Skeletal muscle satellite cell (primary cell): ENCODE results near the gene RCN2.

Source experiments
- H3K27me3 ChIP-seq: 2 replicates; pipeline ENCODE4 v1.7.0; 2013; ENCODE audit warnings: low read length; ENCODE audit not compliant: control insufficient read depth, insufficient read depth
- H3K36me3 ChIP-seq: 2 replicates; pipeline ENCODE4 v1.7.0; 2013; ENCODE audit warnings: mild to moderate bottlenecking, control low read depth, low read length; ENCODE audit not compliant: insufficient read depth
- H3K4me1 ChIP-seq: 2 replicates; pipeline ENCODE4 v1.7.0; 2013; ENCODE audit warnings: low read length; ENCODE audit not compliant: control insufficient read depth, insufficient read depth
- H3K4me2 ChIP-seq: 2 replicates; pipeline ENCODE4 v1.7.0; 2013; ENCODE audit warnings: mild to moderate bottlenecking, low read length
- H3K4me3 ChIP-seq: 2 replicates; pipeline ENCODE4 v1.7.0; 2013; ENCODE audit warnings: low read length
- H3K9ac ChIP-seq: 2 replicates; pipeline ENCODE4 v1.7.0; 2013; ENCODE audit warnings: mild to moderate bottlenecking, low read depth, low read length, moderate library complexity
- H3K9me3 ChIP-seq: replicated peaks from 2 replicates; pipeline ENCODE4 v1.7.0; 2013; ENCODE audit warnings: mild to moderate bottlenecking, control low read depth, low read length

The RCN2 gene

GRCh38 chr15:76938752-76939151, 7.2 kb downstream of the RCN2 start:
- Histone ChIP-seq H3K4me3 (no peak overlapping the region), H3K36me3 (peaks cover 11% of the 10 kb centered on the region)

DNA sequence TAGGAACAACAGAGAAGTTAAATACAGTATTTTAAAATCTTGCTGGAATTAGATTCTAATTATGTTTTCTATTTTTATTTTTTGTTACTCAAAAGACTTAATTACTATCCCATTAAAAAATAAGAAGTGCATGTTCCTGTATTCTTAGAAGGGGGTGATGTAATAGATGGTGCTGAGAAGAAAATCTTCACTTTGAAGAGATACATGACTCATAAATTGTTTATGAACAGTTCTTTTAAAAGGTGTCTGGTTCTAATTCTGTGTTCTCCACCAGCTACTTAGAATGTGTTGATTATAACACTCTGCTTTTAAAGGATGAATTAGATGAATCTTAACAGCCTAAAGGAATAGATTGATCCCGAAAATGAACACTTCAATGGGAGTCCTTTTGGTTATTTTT, 8.2 kb downstream of the RCN2 start:
- Histone ChIP-seq H3K4me1 (no peaks in the 10 kb centered on the region), H3K36me3 (peaks cover 17% of the 10 kb centered on the region), H3K27me3 (no peaks in the 10 kb centered on the region), H3K4me2 (no peak overlapping the region), H3K9ac (no peak overlapping the region), H3K4me3 (no peak overlapping the region), H3K9me3 (no peaks in the 10 kb centered on the region)

More at GRCh38 chr15:76938752-76939151, 7.2 kb downstream of the RCN2 start:
- Histone ChIP-seq H3K27me3 (no peaks in the 10 kb centered on the region), H3K4me2 (no peak overlapping the region), H3K9ac (no peak overlapping the region), H3K9me3 (no peaks in the 10 kb centered on the region), H3K4me1 (no peaks in the 10 kb centered on the region)

GRCh38 chr15:76941636-76942035, 10.1 kb downstream of the RCN2 start:
- no peaks in the 10 kb centered on the region for H3K4me1 ChIP-seq
- H3K4me2 ChIP-seq = no peak overlapping the region
- H3K27me3 ChIP-seq = no peaks in the 10 kb centered on the region
- peaks cover 12% of the 10 kb centered on the region for H3K36me3 ChIP-seq
- H3K9ac ChIP-seq = no peak overlapping the region
- no peaks in the 10 kb centered on the region for H3K9me3 ChIP-seq
- H3K4me3 ChIP-seq = no peak overlapping the region

DNA sequence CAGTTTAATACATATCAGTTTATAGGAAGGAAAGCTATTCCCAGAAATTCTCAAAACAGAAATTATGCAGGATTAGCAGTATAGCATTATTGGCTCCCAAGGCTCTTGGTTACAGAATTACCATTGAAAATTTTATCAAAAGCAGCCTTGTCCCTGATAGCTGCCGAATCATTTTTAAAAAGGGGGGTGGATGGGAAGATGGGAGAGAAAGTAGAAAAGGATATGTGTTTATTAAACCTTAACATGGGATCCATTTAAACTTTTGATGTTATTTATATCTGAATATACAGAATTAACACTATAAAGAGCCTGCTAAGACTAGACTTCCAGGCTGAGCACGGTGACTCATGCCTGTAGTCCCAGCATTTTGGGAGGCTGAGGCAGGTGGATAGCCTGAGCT, 10.8 kb downstream of the RCN2 start:
- no peak overlapping the region for H3K4me3 ChIP-seq
- no peaks in the 10 kb centered on the region for H3K4me1 ChIP-seq
- H3K36me3 ChIP-seq = peaks cover 9% of the 10 kb centered on the region
- H3K9me3 ChIP-seq = no peaks in the 10 kb centered on the region
- no peak overlapping the region for H3K4me2 ChIP-seq
- no peaks in the 10 kb centered on the region for H3K27me3 ChIP-seq
- no peak overlapping the region for H3K9ac ChIP-seq

GRCh38 chr15:76945494-76946093, 14.0 kb downstream of the RCN2 start:
- Histone ChIP-seq H3K4me3 (no peak overlapping the region), H3K9me3 (no peaks in the 10 kb centered on the region), H3K9ac (no peak overlapping the region), H3K4me2 (no peak overlapping the region), H3K27me3 (no peaks in the 10 kb centered on the region), H3K4me1 (no peaks in the 10 kb centered on the region), H3K36me3 (peaks cover 31% of the 10 kb centered on the region)

DNA sequence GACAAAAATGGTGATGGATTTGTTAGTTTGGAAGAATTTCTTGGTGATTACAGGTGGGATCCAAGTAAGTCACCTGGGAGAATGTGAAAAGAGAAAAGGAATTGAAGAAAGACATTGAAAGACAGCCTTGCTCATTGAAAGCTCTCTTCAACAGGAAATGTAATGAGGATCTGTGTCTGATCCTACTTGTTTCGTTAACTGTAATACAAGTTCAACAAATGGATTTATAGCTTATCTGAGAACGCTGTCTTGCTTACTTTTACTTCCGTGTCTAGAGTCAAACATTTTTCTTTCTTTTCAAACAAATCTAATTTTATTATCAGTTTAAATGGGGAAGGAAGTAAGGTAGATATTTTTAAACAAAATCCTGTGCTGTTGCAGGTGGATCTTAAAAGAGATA, 15.9 kb downstream of the RCN2 start:
- Histone ChIP-seq H3K4me2 (no peak overlapping the region), H3K9me3 (no peaks in the 10 kb centered on the region), H3K27me3 (no peaks in the 10 kb centered on the region), H3K4me3 (no peak overlapping the region), H3K4me1 (no peaks in the 10 kb centered on the region), H3K36me3 (peaks cover 31% of the 10 kb centered on the region), H3K9ac (no peak overlapping the region)

DNA sequence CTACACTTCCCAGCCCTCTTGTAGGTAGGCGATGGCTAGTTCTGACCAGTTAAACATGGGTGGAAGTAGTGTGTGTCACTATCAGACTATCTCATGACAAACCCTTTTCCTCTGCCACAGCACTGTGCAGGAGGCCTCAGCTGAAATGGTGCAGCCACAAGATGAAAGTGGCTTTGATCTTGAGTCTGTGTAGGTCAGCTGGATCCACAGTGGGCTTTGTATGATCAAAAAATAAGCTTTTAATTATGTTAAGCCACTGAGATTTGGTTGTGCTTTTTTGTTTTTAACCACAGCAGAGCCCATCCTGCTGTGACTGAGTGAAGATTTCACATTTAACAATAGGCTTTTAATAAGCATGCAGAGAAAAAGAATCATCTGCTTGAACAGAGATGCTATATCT, 19.7 kb downstream of the RCN2 start:
- Histone ChIP-seq H3K4me1 (no peaks in the 10 kb centered on the region), H3K4me2 (no peak overlapping the region), H3K9me3 (no peaks in the 10 kb centered on the region), H3K4me3 (no peak overlapping the region), H3K9ac (no peak overlapping the region), H3K36me3 (peaks cover 24% of the 10 kb centered on the region), H3K27me3 (no peaks in the 10 kb centered on the region)

DNA sequence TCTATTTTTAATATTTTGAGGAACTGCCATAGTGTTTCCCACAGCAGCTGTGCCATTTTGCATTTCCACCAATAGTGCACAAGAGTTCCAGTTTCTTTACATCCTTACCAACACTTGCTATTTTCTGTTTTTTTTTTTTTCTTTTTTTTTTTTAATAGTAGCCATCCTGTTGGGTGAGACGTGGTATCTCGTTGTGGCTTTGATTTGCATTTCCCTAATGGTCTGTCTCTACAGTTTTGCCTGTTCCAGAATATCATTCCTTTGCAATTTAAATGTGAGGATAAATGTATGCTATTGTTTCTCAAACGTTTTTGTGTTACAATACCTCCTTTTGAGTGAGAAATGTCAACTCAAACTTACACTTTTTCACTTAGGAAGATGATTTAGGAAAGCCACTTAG, 22.4 kb downstream of the RCN2 start:
- H3K9ac ChIP-seq = no peak overlapping the region
- no peaks in the 10 kb centered on the region for H3K9me3 ChIP-seq
- H3K27me3 ChIP-seq = no peaks in the 10 kb centered on the region
- H3K36me3 ChIP-seq = peaks cover 11% of the 10 kb centered on the region
- H3K4me1 ChIP-seq = no peaks in the 10 kb centered on the region
- no peak overlapping the region for H3K4me2 ChIP-seq
- no peak overlapping the region for H3K4me3 ChIP-seq

DNA sequence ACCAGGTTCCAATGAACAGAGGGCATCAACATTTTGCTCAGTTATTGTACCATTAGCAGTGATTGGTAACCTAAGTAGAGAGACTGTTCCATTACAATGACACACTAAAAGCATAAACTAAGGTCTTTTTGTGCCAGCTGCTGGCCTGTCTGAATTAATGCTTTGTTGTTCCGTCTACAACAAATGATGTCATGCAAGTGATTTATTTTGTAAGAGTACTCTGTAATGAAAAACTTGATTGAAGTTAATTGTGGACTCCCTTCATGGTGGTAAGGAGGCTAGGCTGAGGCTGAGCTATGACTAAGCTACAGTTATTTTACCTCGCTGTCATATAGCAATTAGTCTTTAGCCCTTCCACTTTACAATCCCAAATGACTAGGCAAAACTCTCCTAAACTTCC, 23.2 kb downstream of the RCN2 start:
- H3K27me3 ChIP-seq = no peaks in the 10 kb centered on the region
- no peaks in the 10 kb centered on the region for H3K9me3 ChIP-seq
- no peak overlapping the region for H3K9ac ChIP-seq
- no peaks in the 10 kb centered on the region for H3K4me1 ChIP-seq
- H3K4me2 ChIP-seq = no peak overlapping the region
- peaks cover 4% of the 10 kb centered on the region for H3K36me3 ChIP-seq
- no peak overlapping the region for H3K4me3 ChIP-seq

DNA sequence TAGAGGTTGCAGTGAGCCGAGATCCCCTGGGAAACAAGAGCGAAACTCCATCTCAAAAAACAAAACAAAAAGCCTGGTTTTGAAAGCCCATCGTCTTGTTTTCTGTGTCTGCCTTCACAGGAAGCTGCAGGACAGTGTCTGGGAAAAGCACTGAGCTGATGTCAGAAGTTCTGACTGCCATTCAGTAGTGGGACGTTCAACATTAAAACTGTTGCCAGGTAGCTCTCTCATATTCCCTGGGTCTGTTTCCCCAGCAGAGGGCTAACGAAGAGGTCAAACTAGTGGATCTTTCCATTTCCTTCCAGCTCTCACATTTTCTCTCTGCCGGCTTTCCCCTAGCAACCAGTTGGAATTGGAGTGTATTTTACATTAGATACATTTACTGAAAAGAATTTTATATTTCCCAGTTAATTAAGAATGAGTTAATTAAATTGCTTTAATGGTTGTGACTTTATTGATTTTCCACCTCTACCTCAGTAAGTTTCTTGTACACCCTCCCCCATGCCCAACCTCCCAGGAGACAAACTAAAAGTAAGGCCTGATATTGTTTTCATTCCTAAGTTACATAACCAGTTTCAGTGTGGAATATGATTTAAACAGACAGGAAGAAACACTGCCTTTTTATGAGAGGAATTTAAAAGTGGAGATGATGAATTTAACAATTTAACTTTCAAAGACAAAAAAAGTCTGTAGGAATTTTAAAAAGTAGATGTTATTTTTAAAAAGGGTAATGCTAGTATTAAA, 29.9 kb downstream of the RCN2 start:
- H3K9me3 ChIP-seq = no peaks in the 10 kb centered on the region
- H3K4me3 ChIP-seq = no peak overlapping the region
- no peaks in the 10 kb centered on the region for H3K36me3 ChIP-seq
- H3K9ac ChIP-seq = no peak overlapping the region
- no peaks in the 10 kb centered on the region for H3K4me1 ChIP-seq
- no peak overlapping the region for H3K4me2 ChIP-seq
- peaks cover 32% of the 10 kb centered on the region for H3K27me3 ChIP-seq

DNA sequence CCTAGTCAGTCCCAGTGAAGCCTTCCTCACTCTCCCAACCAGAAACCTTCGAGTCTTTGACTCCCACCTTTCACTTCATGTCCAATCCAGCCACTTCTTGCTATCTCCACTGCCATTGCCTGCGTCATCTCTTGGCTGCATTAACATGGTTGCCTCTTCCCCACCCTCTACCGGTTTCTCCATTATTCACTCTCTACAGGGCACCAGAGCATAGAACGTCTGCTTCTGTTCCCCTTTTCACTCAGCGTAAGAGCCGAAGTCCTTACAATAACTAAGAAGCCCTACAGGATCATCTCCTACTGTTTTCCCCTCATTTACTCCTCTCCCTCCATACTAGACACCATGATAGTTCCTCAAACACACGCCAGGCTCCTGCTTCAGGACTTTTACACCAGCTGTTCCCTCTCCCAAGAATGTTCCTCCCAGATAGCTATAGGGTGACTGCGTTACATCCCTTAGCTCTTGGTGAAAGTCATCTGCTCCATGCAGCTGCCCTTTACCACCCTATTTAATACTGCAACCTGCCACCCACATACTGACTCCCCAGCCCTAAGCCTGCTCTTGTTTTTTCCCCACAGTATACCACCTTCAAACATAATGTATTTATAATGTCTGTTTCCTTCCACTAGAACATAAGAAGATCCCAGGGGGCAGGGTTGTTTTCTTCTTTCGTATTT, 30.9 kb downstream of the RCN2 start:
- Histone ChIP-seq H3K9me3 (no peaks in the 10 kb centered on the region), H3K36me3 (no peaks in the 10 kb centered on the region), H3K4me3 (no peak overlapping the region), H3K4me1 (no peaks in the 10 kb centered on the region), H3K4me2 (no peak overlapping the region), H3K9ac (no peak overlapping the region), H3K27me3 (peaks cover 34% of the 10 kb centered on the region)
